GM12878 (cell line): Measurements from ENCODE around the gene HRH2. TPM values are rescaled to one million over a fixed set of nuclear protein-coding genes. Genes with fewer than 3 reads are reported as not detected.

Experiments
- ATAC-seq: fragments of 200-7000 bp; cut with Tn5 transposase; 3 replicates; pipeline ENCODE4 v1.9.1; 2020; ENCODE audit warnings: mild to moderate bottlenecking, moderate library complexity
- BruUV-seq: library from RNA; stranded (reverse); fragments of 400-500 nt; replicated peaks from 2 replicates; lab custom pipeline; 2021; lab: Mats Ljungman, UMichigan
- CTCF ChIA-PET: fragments of 300-600 bp; sonication (Branson Sonifier 250); formaldehyde crosslinking; extraction: SDS; loops from one replicate; lab custom pipeline; 2021; ENCODE audit warnings: inconsistent platforms; lab: Yijun Ruan, JAX
- POLR2A ChIA-PET: fragments of 350-600 bp; formaldehyde crosslinking; extraction: SDS; loops from one replicate; lab custom pipeline; 2021; ENCODE audit warnings: inconsistent platforms; lab: Charles Lee
- RAD21 ChIA-PET: fragments of 300-600 bp; sonication (Branson Sonifier 250); formaldehyde crosslinking; loops from one replicate; lab custom pipeline; 2023; ENCODE audit warnings: antibody characterized with exemption; ENCODE audit not compliant: unreplicated experiment; lab: Charles Lee
- SMC1A ChIA-PET: fragments of 300-600 bp; sonication (Branson Sonifier 250); formaldehyde crosslinking; loops from one replicate; lab custom pipeline; 2023; ENCODE audit not compliant: unreplicated experiment, uncharacterized antibody; lab: Charles Lee
- DNase-seq: peaks from one replicate; pipeline ENCODE4 v3.0.0-alpha.2; 2011; ENCODE audit warnings: low read depth, low spot score
- FAIRE-seq: peaks from 3 replicates; lab custom pipeline; 2011; peaks lifted over from hg19 to GRCh38; lab: Jason Lieb, UNC
- H2AFZ ChIP-seq: 2 replicates; pipeline ENCODE4 v1.6.0; 2011; ENCODE audit warnings: low read depth, low read length, control low read depth; ENCODE audit not compliant: control insufficient read depth
- H3K27ac ChIP-seq: 2 replicates; pipeline ENCODE4 v1.5.1; 2011; ENCODE audit warnings: control low read depth; ENCODE audit not compliant: control insufficient read depth, insufficient read depth
- H3K27me3 ChIP-seq, 2 experiments: replicated peaks in 1 of 2; 2 replicates each; pipeline versions ENCODE4 v1.6.0 to v1.6.1; 2011; ENCODE audit warnings: low read length in 1 of 2; ENCODE audit not compliant: control insufficient read depth in 2 of 2, insufficient read depth in 2 of 2
- H3K36me3 ChIP-seq, 2 experiments: 2 replicates each; pipeline ENCODE4 v1.5.1; 2011; ENCODE audit warnings: low read length in 1 of 2; ENCODE audit not compliant: control insufficient read depth in 2 of 2, insufficient read depth in 2 of 2
- H3K4me1 ChIP-seq: 2 replicates; pipeline ENCODE4 v1.6.1; 2011; ENCODE audit warnings: mild to moderate bottlenecking, low read length, moderate library complexity, mixed read lengths; ENCODE audit not compliant: control insufficient read depth, insufficient read depth
- H3K4me2 ChIP-seq: 2 replicates; pipeline ENCODE4 v1.6.0; 2011; ENCODE audit warnings: control low read depth; ENCODE audit not compliant: control insufficient read depth, insufficient read depth
- H3K4me3 ChIP-seq: fragments of 200-600 bp; sonication (generic); 2 replicates; pipeline ENCODE4 v1.5.1; 2016
- H3K79me2 ChIP-seq: 2 replicates; pipeline ENCODE4 v1.6.0; 2011; ENCODE audit warnings: low read length; ENCODE audit not compliant: control insufficient read depth, insufficient read depth
- H3K9ac ChIP-seq: 2 replicates; pipeline ENCODE4 v1.8.0; 2011; ENCODE audit warnings: low read length, control low read depth, mixed read lengths; ENCODE audit not compliant: control insufficient read depth, insufficient read depth
- H3K9me3 ChIP-seq: replicated peaks from 3 replicates; pipeline ENCODE4 v1.5.1; 2011; ENCODE audit warnings: mild to moderate bottlenecking, low read length; ENCODE audit not compliant: control insufficient read depth, insufficient read depth
- H4K20me1 ChIP-seq: 2 replicates; pipeline ENCODE4 v1.6.0; 2011; ENCODE audit not compliant: control insufficient read depth, insufficient read depth
- BHLHE40 ChIP-seq, 2 experiments: fragments of 450-650 bp in 1 of 2; IDR thresholded peaks; 2 replicates each; pipeline ENCODE4 v1.6.1; 2011 to 2017; ENCODE audit warnings: low read depth in 2 of 2, borderline replicate concordance in 1 of 2, improper control_type of control experiment in 1 of 2, low read length in 1 of 2, mild to moderate bottlenecking in 1 of 2
- DPF2 ChIP-seq: fragments of 450-650 bp; IDR thresholded peaks from 2 replicates; pipeline ENCODE4 v1.6.1; 2017; ENCODE audit warnings: mild to moderate bottlenecking
- FOXM1 ChIP-seq: IDR thresholded peaks from 2 replicates; pipeline ENCODE4 v1.6.1; 2012; ENCODE audit warnings: low read depth, mild to moderate bottlenecking, inconsistent platforms, low read length, moderate library complexity
- IKZF1 ChIP-seq: fragments of 450-650 bp; conservative IDR thresholded peaks from 2 replicates; pipeline ENCODE4 v1.6.1; 2017; ENCODE audit warnings: antibody characterized with exemption, mild to moderate bottlenecking
- KAT2A ChIP-seq: conservative IDR thresholded peaks from 2 replicates; pipeline ENCODE4 v1.6.1; 2011; ENCODE audit warnings: low read depth, low read length; ENCODE audit not compliant: control insufficient read depth
- NR2C1 ChIP-seq: fragments of 450-650 bp; IDR thresholded peaks from 2 replicates; pipeline ENCODE4 v1.6.1; 2017; ENCODE audit warnings: antibody characterized with exemption, mild to moderate bottlenecking, moderate library complexity
- POLR2A ChIP-seq: IDR thresholded peaks from 2 replicates; pipeline ENCODE4 v1.6.1; 2011; ENCODE audit warnings: low read depth, mild to moderate bottlenecking, low read length
- POLR2AphosphoS5 ChIP-seq: IDR thresholded peaks from 2 replicates; pipeline ENCODE4 v1.6.1; 2011; ENCODE audit warnings: mild to moderate bottlenecking, low read length, inconsistent platforms
- RCOR1 ChIP-seq: conservative IDR thresholded peaks from 2 replicates; pipeline ENCODE4 v1.6.1; 2012; ENCODE audit warnings: low read depth, low read length, improper control_type of control experiment
- SMARCA5 ChIP-seq: fragments of 450-650 bp; IDR thresholded peaks from 2 replicates; pipeline ENCODE4 v1.6.1; 2017; ENCODE audit warnings: mild to moderate bottlenecking
- STAT3 ChIP-seq: IDR thresholded peaks from 2 replicates; pipeline ENCODE4 v1.6.1; 2011; ENCODE audit warnings: low read depth, low read length, improper control_type of control experiment
- ZNF217 ChIP-seq: fragments of 450-650 bp; IDR thresholded peaks from 2 replicates; pipeline ENCODE4 v1.6.1; 2017; ENCODE audit warnings: antibody characterized with exemption, mild to moderate bottlenecking
- WGBS: methylation state at CpG from one replicate; pipeline ENCODE4 v1.1.6; 2016; ENCODE audit warnings: low lambda C conversion rate; ENCODE audit not compliant: insufficient replicate concordance, insufficient coverage; ENCODE audit errors: missing lambda C conversion rate; 5-methylcytosine and 5-hydroxymethylcytosine counted together
- in situ Hi-C: fragments of 300-500 bp; cut with MboI; formaldehyde crosslinking; loops from 9 replicates; pipeline ENCODE4 v1.14.3; 2018; ENCODE audit warnings: mixed read lengths
- intact Hi-C: fragments of 100-400 bp; cut with micrococcal nuclease; formaldehyde crosslinking; loops from one replicate; pipeline ENCODE4 v1.14.2; 2022; ENCODE audit not compliant: unreplicated experiment
- polyA plus RNA-seq, 11 experiments: library from polyadenylated mRNA; depleted of rRNA in 4 of 11; unstranded in 6 of 11; stranded (reverse) in 5 of 11; fragments of >200 nt; fragmentation: Nextera tagmentation in 4 of 11; fragmentation: Illumina TruSeq in 1 of 11; extraction: Ambion mirVana in 4 of 11; extraction: Trizol in 1 of 11; gene quantifications; 1 replicate in 1 of 11; 2 replicates in 10 of 11; pipeline versions ENCODE4 v1.2.1 to v1.2.3, GENCODE V29; 2011 to 2016; ENCODE audit warnings: inconsistent platforms in 2 of 11, missing spikeins in 2 of 11, low read depth in 1 of 11
- total RNA-seq, 4 experiments: library from RNA; depleted of rRNA in 3 of 4; stranded (reverse); fragments of >200 nt in 3 of 4; fragmentation: Illumina TruSeq in 1 of 4; extraction: Trizol in 1 of 4; gene quantifications; 2 replicates each; pipeline versions ENCODE4 v1.2.1 to v1.2.3, GENCODE V29; 2013 to 2021
- TF ChIP-seq, protein P1 (sequence below): fragments of 450-650 bp; IDR thresholded peaks from 2 replicates; pipeline ENCODE4 v1.6.1; 2017; ENCODE audit warnings: mild to moderate bottlenecking
- TF ChIP-seq, protein P2 (sequence below): fragments of 450-650 bp; IDR thresholded peaks from 2 replicates; pipeline ENCODE4 v1.6.1; 2017; ENCODE audit warnings: low read depth, mild to moderate bottlenecking, moderate library complexity

The HRH2 gene
- total and polyA plus RNA-seq, 10 of the 15 experiments (the other 5 are each of a cell fraction or from before 2014, with no cell fraction given): 0.01 to 0.05 (median 0.03) TPM; not detected in 7

DNA sequence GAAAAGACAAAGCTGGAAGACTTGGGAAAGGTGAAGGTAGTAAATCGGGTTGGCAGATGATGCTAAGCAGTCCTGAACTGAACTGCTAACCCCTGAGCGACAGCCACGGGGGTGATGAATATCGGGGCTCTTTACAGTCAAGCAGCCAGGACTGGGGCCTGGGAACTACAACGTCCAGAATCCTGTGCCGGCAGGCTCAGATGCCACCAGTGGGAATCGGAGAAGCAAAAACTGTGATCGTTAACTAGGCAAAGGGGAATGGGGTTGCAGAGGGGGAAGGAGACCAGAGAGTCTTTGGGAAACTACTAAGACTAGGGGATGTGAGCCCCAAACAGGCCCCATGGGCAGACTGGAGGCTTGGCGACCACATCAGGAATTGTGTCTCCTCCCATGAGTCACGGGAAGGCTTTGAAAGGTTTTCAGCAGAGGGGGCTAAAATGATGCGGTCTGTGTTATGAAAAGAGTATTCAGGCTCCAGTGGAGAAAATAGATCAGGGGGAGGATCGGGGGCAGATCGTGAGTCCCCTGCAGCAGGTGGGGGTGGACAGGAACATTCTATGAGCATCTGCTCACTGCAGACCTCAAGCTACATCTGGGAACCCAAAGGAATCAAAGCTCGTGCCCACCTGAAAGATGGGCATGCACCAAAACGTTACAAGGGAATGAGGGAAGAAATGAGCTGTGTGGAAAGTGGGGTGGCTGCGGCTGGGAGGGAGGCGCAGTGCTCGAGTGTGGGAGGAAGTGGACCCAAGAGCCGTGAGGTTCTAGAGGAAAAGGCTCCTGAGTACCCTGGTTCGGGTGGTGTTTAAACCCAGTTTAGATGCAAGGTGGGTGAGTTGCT lies 53.8 kb downstream of the HRH2 start:
- H3K27me3 ChIP-seq: 0 out of 4 replicates have a peak, but pooled peaks cover 0 to 2% of the 10 kb centered on the region in 2 experiments
- TF ChIP-seq POLR2A (no peak), DPF2 (no peak), IKZF1 (no peak)
- ATAC-seq (no peak), FAIRE-seq (no peak), DNase-seq (no peak)
- H3K27ac ChIP-seq: no peak overlapping the region
- no peaks in the 10 kb centered on the region for H4K20me1 ChIP-seq
- POLR2A ChIA-PET: no interaction called here
- BruUV-seq: no TSS peak
- intact Hi-C loops (no loop called here), in situ Hi-C loops (no loop called here)
- no peak overlapping the region for H3K9ac ChIP-seq
- H3K4me3 ChIP-seq: no peak overlapping the region
- RAD21 ChIA-PET: no interaction called here
- no peaks in the 10 kb centered on the region; the same call in 2 of the 3 replicates for H3K9me3 ChIP-seq
- no peaks in the 10 kb centered on the region for H3K79me2 ChIP-seq
- no peak overlapping the region for H2AFZ ChIP-seq
- 49% methylated on average over 20 of the region's 20 CpGs for WGBS
- no peak overlapping the region for H3K4me2 ChIP-seq
- no peaks in the 10 kb centered on the region for H3K4me1 ChIP-seq
- SMC1A ChIA-PET: no interaction called here
- CTCF ChIA-PET: interaction anchor here (0.9 kb wide), 1 partner anchor 11 kb away, joined by 3 read pairs; no protein-coding TSS in a partner anchor
- no peaks in the 10 kb centered on the region for H3K36me3 ChIP-seq

DNA sequence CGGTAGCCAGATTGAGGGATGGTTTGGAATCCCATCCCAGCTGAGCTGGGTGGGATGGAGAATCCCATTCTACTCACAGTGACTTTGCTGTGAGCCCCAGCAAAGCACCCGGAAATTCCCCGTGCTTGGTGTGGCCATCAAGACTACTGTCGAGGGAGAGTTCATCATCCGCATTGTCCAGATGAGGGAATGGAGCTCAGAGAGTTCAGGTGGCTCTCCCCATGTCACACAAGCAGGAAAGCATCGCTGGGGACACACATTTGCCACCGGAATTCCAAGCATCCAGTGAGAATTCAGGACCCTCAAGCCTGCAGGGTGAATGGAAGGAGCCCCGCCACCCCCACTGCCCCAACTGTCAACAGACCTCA lies 54.4 kb downstream of the HRH2 start:
- ChIA-PET CTCF (interaction anchor here (0.9 kb wide), 1 partner anchor 11 kb away, joined by 3 read pairs; no protein-coding TSS in a partner anchor), POLR2A (no interaction called here)
- BruUV-seq: no TSS peak
- TF ChIP-seq, protein P1, sequence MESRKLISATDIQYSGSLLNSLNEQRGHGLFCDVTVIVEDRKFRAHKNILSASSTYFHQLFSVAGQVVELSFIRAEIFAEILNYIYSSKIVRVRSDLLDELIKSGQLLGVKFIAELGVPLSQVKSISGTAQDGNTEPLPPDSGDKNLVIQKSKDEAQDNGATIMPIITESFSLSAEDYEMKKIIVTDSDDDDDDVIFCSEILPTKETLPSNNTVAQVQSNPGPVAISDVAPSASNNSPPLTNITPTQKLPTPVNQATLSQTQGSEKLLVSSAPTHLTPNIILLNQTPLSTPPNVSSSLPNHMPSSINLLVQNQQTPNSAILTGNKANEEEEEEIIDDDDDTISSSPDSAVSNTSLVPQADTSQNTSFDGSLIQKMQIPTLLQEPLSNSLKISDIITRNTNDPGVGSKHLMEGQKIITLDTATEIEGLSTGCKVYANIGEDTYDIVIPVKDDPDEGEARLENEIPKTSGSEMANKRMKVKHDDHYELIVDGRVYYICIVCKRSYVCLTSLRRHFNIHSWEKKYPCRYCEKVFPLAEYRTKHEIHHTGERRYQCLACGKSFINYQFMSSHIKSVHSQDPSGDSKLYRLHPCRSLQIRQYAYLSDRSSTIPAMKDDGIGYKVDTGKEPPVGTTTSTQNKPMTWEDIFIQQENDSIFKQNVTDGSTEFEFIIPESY: no peak
- TF ChIP-seq POLR2AphosphoS5: no peak
- no peak for TF ChIP-seq ZNF217
- no peak for TF ChIP-seq DPF2
- TF ChIP-seq, protein P2, sequence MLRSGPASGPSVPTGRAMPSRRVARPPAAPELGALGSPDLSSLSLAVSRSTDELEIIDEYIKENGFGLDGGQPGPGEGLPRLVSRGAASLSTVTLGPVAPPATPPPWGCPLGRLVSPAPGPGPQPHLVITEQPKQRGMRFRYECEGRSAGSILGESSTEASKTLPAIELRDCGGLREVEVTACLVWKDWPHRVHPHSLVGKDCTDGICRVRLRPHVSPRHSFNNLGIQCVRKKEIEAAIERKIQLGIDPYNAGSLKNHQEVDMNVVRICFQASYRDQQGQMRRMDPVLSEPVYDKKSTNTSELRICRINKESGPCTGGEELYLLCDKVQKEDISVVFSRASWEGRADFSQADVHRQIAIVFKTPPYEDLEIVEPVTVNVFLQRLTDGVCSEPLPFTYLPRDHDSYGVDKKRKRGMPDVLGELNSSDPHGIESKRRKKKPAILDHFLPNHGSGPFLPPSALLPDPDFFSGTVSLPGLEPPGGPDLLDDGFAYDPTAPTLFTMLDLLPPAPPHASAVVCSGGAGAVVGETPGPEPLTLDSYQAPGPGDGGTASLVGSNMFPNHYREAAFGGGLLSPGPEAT: no peak
- TF ChIP-seq RCOR1: no peak
- no peak for TF ChIP-seq SMARCA5
- TF ChIP-seq BHLHE40 (IDR thresholded peaks at IDR 0.05; ENCODE audit: borderline replicate concordance in 1 of 2, low read depth in 2 of 2, low read length in 1 of 2): no peak
- no peak for TF ChIP-seq STAT3
- TF ChIP-seq KAT2A: no peak
- no peak for TF ChIP-seq NR2C1
- no peak for TF ChIP-seq FOXM1

More for the DNA sequence above, 54.4 kb downstream of the HRH2 start:
- Histone ChIP-seq H3K9ac (no peak overlapping the region), H3K27ac (no peak overlapping the region), H3K36me3 (no peaks in the 10 kb centered on the region), H2AFZ (no peak overlapping the region), H3K4me3 (no peak overlapping the region), H4K20me1 (no peaks in the 10 kb centered on the region), H3K79me2 (no peaks in the 10 kb centered on the region), H3K27me3 (0 out of 4 replicates have a peak, but pooled peaks cover 0 to 2% of the 10 kb centered on the region in 2 experiments), H3K9me3 (no peaks in the 10 kb centered on the region; the same call in 2 of the 3 replicates), H3K4me2 (no peak overlapping the region), H3K4me1 (no peaks in the 10 kb centered on the region)
- DNase-seq (no peak), ATAC-seq (no peak), FAIRE-seq (no peak)
- WGBS: 27% methylated on average over 8 of the region's 8 CpGs
- SMC1A ChIA-PET: no interaction called here
- intact Hi-C loops (no loop called here), in situ Hi-C loops (no loop called here)
- RAD21 ChIA-PET: no interaction called here
